Endodermal cell (in vitro differentiated cells): ENCODE measurements around the gene HMCN2. TPM values are rescaled to one million over a fixed set of nuclear protein-coding genes. Genes with fewer than 3 reads are reported as not detected.
A peak's percentile ranks its signal among the peaks of the same experiment; 100 is the strongest.

Experiments used
- DNase-seq: peaks from one replicate; pipeline ENCODE4 v3.0.0-alpha.2; 2017
- H3K27ac ChIP-seq: 2 replicates; pipeline ENCODE4 v1.5.1; 2013; ENCODE audit warnings: mild to moderate bottlenecking, low read depth, low read length, moderate library complexity
- H3K27me3 ChIP-seq: 2 replicates; pipeline ENCODE4 v1.6.1; 2013; ENCODE audit warnings: mild to moderate bottlenecking, low read length, moderate library complexity; ENCODE audit not compliant: insufficient read depth, control insufficient read depth, poor library complexity, severe bottlenecking
- H3K36me3 ChIP-seq: 2 replicates; pipeline ENCODE4 v1.7.0; 2013; ENCODE audit warnings: mild to moderate bottlenecking, low read length, moderate library complexity; ENCODE audit not compliant: control insufficient read depth, insufficient read depth
- H3K4me1 ChIP-seq: one replicate; pipeline ENCODE4 v1.7.0; 2013; ENCODE audit warnings: low read length; ENCODE audit not compliant: control insufficient read depth, insufficient read depth
- H3K4me3 ChIP-seq: 2 replicates; pipeline ENCODE4 v1.5.1; 2013; ENCODE audit warnings: mild to moderate bottlenecking, low read length, moderate library complexity
- H3K9ac ChIP-seq: 2 replicates; pipeline ENCODE4 v1.6.1; 2013; ENCODE audit warnings: mild to moderate bottlenecking, low read length, moderate library complexity; ENCODE audit not compliant: poor library complexity, severe bottlenecking; ENCODE audit errors: extremely low read depth
- H3K9me3 ChIP-seq: 2 replicates; pipeline ENCODE4 v1.6.1; 2013; ENCODE audit warnings: mild to moderate bottlenecking, low read length, moderate library complexity; ENCODE audit not compliant: control insufficient read depth
- H3K27ac Mint-ChIP-seq: 2 replicates; pipeline ENCODE4 v1.8.0; 2020; ENCODE audit warnings: mixed read lengths
- H3K27me3 Mint-ChIP-seq: 2 replicates; pipeline ENCODE4 v1.8.0; 2021; ENCODE audit warnings: mild to moderate bottlenecking, mixed read lengths; ENCODE audit not compliant: insufficient read depth
- H3K36me3 Mint-ChIP-seq: 2 replicates; pipeline ENCODE4 v1.8.0; 2020; ENCODE audit warnings: low read depth, mixed read lengths
- H3K4me1 Mint-ChIP-seq: 2 replicates; pipeline ENCODE4 v1.8.0; 2020; ENCODE audit warnings: mixed read lengths
- H3K4me3 Mint-ChIP-seq: 2 replicates; pipeline ENCODE4 v1.8.0; 2020; ENCODE audit warnings: mild to moderate bottlenecking, moderate library complexity, mixed read lengths
- H3K9me3 Mint-ChIP-seq: 2 replicates; pipeline ENCODE4 v1.8.0; 2020; ENCODE audit warnings: mild to moderate bottlenecking, mixed read lengths
- WGBS, 2 experiments: methylation state at CpG; one replicate each; pipeline versions ENCODE4 v1.1.5 to v1.1.7; 2013; ENCODE audit warnings: missing lambda C conversion rate in 2 of 2, mixed read lengths in 1 of 2; ENCODE audit not compliant: insufficient coverage in 1 of 2, insufficient read length in 1 of 2; 5-methylcytosine and 5-hydroxymethylcytosine counted together
- total RNA-seq, 2 donors: library from RNA; stranded (reverse); fragmentation: NEBNext Ultra II Directional in 1 of 2; extraction: Animal tissue kit (Norgen Biotek cat#: 25700) in 1 of 2; gene quantifications; 2 replicates in 1 of 2; 3 replicates in 1 of 2; pipeline ENCODE4 v1.2.1, GENCODE V29; 2021
- TF ChIP-seq, protein P1 (sequence below): fragments of 200-600 bp; sonication (generic); conservative IDR thresholded peaks from 2 replicates; pipeline ENCODE4 v1.5.0; 2021; ENCODE audit warnings: antibody characterized with exemption, mild to moderate bottlenecking

HMCN2 gene
- total RNA-seq, 2 donors from 2014 or later = 3.3 to 3.9 TPM

DNA sequence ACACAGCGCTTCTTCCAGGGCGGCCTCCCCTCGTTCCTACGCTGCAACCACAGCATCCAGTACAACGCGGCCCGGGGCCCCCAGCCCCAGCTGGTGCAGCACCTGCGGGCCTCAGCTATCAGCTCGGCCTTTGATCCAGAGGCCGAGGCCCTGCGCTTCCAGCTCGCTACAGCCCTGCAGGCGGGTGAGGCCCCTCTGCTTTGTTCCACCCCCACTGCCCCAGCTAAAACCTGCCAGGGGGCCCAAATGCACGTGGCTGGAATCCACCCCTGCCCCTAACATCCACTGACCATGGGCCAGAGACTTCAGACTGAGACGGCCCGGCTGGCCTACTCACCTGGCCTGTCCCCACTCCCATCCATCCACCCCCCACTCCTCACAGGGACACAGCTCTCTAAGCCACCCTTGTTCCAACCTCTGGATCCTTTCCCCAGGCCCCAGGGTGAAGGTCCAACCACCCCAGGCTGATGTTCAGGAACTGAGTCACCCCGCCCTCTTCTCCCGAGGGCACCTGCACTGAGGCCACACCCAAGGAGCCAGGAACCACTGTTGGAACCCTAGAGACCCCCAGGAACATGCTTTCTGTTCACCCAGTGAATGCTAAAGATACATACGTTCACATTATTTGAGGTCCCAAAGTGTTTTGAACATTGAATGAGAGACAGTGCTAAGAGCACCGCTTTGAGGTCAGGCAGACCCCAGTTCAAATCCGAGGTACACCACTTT, 160.3 kb downstream of the HMCN2 start:
- no peaks in the 10 kb centered on the region for H3K4me1 ChIP-seq
- H3K9ac ChIP-seq = no peak overlapping the region
- Mint-ChIP-seq H3K27me3 (peaks cover 2% of the 10 kb centered on the region), H3K4me1 (peaks cover 13% of the 10 kb centered on the region), H3K27ac (no peak overlapping the region), H3K9me3 (peaks cover 10% of the 10 kb centered on the region), H3K4me3 (no peak overlapping the region), H3K36me3 (no peaks in the 10 kb centered on the region)
- no peak overlapping the region for H3K27ac ChIP-seq
- DNase-seq = no peak
- WGBS, 2 experiments = 83 to 86% methylated on average over 15 to 21 of the region's 21 CpGs
- H3K4me3 ChIP-seq = no peak overlapping the region
- TF ChIP-seq, protein P1, sequence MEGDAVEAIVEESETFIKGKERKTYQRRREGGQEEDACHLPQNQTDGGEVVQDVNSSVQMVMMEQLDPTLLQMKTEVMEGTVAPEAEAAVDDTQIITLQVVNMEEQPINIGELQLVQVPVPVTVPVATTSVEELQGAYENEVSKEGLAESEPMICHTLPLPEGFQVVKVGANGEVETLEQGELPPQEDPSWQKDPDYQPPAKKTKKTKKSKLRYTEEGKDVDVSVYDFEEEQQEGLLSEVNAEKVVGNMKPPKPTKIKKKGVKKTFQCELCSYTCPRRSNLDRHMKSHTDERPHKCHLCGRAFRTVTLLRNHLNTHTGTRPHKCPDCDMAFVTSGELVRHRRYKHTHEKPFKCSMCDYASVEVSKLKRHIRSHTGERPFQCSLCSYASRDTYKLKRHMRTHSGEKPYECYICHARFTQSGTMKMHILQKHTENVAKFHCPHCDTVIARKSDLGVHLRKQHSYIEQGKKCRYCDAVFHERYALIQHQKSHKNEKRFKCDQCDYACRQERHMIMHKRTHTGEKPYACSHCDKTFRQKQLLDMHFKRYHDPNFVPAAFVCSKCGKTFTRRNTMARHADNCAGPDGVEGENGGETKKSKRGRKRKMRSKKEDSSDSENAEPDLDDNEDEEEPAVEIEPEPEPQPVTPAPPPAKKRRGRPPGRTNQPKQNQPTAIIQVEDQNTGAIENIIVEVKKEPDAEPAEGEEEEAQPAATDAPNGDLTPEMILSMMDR = no peak
- peaks cover 5% of the 10 kb centered on the region for H3K27me3 ChIP-seq
- H3K36me3 ChIP-seq = no peaks in the 10 kb centered on the region
- H3K9me3 ChIP-seq = no peaks in the 10 kb centered on the region

GRCh38 chr9:130426467-130426773, 160.9 kb downstream of the HMCN2 start:
- Histone ChIP-seq H3K27me3 (peaks cover under 1% of the 10 kb centered on the region), H3K9me3 (no peaks in the 10 kb centered on the region), H3K27ac (no peak overlapping the region), H3K9ac (no peak overlapping the region), H3K36me3 (no peaks in the 10 kb centered on the region), H3K4me3 (no peak overlapping the region), H3K4me1 (no peaks in the 10 kb centered on the region)
- H3K9me3 Mint-ChIP-seq = peaks cover 10% of the 10 kb centered on the region
- H3K27ac Mint-ChIP-seq = no peak overlapping the region
- H3K4me1 Mint-ChIP-seq = peaks cover 11% of the 10 kb centered on the region
- H3K36me3 Mint-ChIP-seq = no peaks in the 10 kb centered on the region
- H3K27me3 Mint-ChIP-seq = peaks cover 2% of the 10 kb centered on the region
- WGBS, 2 experiments = 78 to 84% methylated on average over 3 to 7 of the region's 8 CpGs
- DNase-seq = no peak
- H3K4me3 Mint-ChIP-seq = no peak overlapping the region
- TF ChIP-seq, protein P1 = no peak

DNA sequence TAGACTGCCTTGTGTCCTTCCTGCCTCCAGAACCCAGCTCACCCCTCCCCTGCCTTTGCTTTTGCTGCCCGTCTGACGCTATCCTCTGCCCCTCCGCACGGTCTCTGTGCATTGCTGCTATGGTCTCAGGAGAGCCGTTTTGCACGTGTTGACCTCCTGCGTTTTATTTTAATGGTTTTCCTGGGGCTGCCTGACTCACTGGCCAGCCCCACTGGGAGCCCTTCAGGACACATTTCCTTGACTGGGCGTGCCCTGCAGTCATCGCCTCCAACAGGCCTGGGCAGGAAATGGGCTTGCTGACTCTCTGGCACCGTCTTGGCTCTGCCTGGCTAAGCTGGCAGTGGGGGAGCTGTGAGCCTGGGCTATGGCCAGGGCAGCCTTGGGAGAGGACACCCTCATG, 161.3 kb downstream of the HMCN2 start:
- TF ChIP-seq, protein P1 = no peak
- no peaks in the 10 kb centered on the region for H3K36me3 Mint-ChIP-seq
- H3K36me3 ChIP-seq = no peaks in the 10 kb centered on the region
- H3K27me3 ChIP-seq = peaks cover 2% of the 10 kb centered on the region
- peaks cover 8% of the 10 kb centered on the region for H3K4me1 Mint-ChIP-seq
- no peak overlapping the region for H3K27ac ChIP-seq
- peaks cover 10% of the 10 kb centered on the region for H3K9me3 Mint-ChIP-seq
- WGBS, 2 experiments = 79 to 81% methylated on average over 9 to 10 of the region's 10 CpGs
- peaks cover 5% of the 10 kb centered on the region for H3K27me3 Mint-ChIP-seq
- no peak overlapping the region for H3K9ac ChIP-seq
- peak; percentile 68 for DNase-seq
- H3K4me3 Mint-ChIP-seq = no peak overlapping the region
- H3K27ac Mint-ChIP-seq = no peak overlapping the region
- no peak overlapping the region for H3K4me3 ChIP-seq
- no peaks in the 10 kb centered on the region for H3K9me3 ChIP-seq
- H3K4me1 ChIP-seq = no peaks in the 10 kb centered on the region
